Ascending aorta (tissue), 2 donors: ENCODE measurements around the gene PEX26. TPM values are rescaled to one million over a fixed set of nuclear protein-coding genes. Genes with fewer than 3 reads are reported as not detected.
"Not testable (repeated sequence)": the region's sequence is repeated elsewhere in the genome, so short reads cannot be mapped to it uniquely, and the experiment has no call there.

Source experiments
- DNase-seq, 2 donors: peaks; one replicate each; pipeline ENCODE4 v3.0.0-alpha.2; 2019; ENCODE audit warnings: low spot score in 2 of 2
- H3K27ac ChIP-seq, 2 donors: fragments of 200-600 bp; sonication (generic); one replicate each; pipeline ENCODE4 v1.5.1; 2016 to 2017; ENCODE audit warnings: mild to moderate bottlenecking in 1 of 2
- H3K27me3 ChIP-seq: fragments of 200-600 bp; sonication (generic); one replicate; pipeline ENCODE4 v1.5.1; 2017
- H3K36me3 ChIP-seq, 2 donors: fragments of 200-600 bp; sonication (generic); one replicate each; pipeline ENCODE4 v1.5.1; 2016
- H3K4me1 ChIP-seq, 2 donors: fragments of 200-600 bp; sonication (generic); one replicate each; pipeline ENCODE4 v1.5.1; 2016 to 2017; ENCODE audit warnings: mild to moderate bottlenecking in 1 of 2
- H3K4me3 ChIP-seq, 2 donors: fragments of 200-600 bp; sonication (generic); one replicate each; pipeline ENCODE4 v1.5.1; 2016 to 2017; ENCODE audit warnings: mild to moderate bottlenecking in 1 of 2
- H3K9me3 ChIP-seq, 2 donors: fragments of 200-600 bp; sonication (generic); one replicate each; pipeline ENCODE4 v1.5.1; 2016
- CTCF ChIP-seq, 3 experiments: fragments of 200-600 bp in 2 of 3; fragments of 450-650 bp in 1 of 3; sonication (generic) in 2 of 3; IDR thresholded peaks; one replicate each; pipeline ENCODE4 v1.5.1; 2016 to 2019; ENCODE audit warnings: antibody characterized with exemption in 3 of 3, mild to moderate bottlenecking in 1 of 3, moderate library complexity in 1 of 3
- intact Hi-C: fragments of 100-400 bp; cut with DNase I; formaldehyde crosslinking; loops from one replicate; pipeline ENCODE4 v1.15.1; 2023
- total RNA-seq: library from RNA; depleted of rRNA; stranded (reverse); fragments of >200 nt; gene quantifications from one replicate; pipeline ENCODE4 v1.1.0, GENCODE V29; 2016

The PEX26 gene
- total RNA-seq, 1 donor from 2014 or later = 38.1 TPM

- no peaks in the 10 kb centered on the region for H3K4me1 ChIP-seq
- intact Hi-C loops = no loop called here
- no peak for DNase-seq
- H3K36me3 ChIP-seq = peaks cover 0 to 11% of the 10 kb centered on the region in 2 donors
- no peak overlapping the region for H3K27ac ChIP-seq
- no peaks in the 10 kb centered on the region for H3K27me3 ChIP-seq
- no peak overlapping the region for H3K4me3 ChIP-seq
- no peak for TF ChIP-seq CTCF (IDR thresholded peaks at IDR 0.05)
- no peaks in the 10 kb centered on the region for H3K9me3 ChIP-seq
Observed at GRCh38 chr22:18100781-18101180, 23.0 kb downstream of the PEX26 start.

GRCh38 chr22:18101536-18101935, 23.7 kb downstream of the PEX26 start:
- no peak for DNase-seq

GRCh38 chr22:18103527-18104269, 25.9 kb downstream of the PEX26 start:
- Histone ChIP-seq H3K4me3 (no peak overlapping the region), H3K36me3 (peaks cover 0 to 14% of the 10 kb centered on the region in 2 donors), H3K4me1 (no peaks in the 10 kb centered on the region), H3K27me3 (no peaks in the 10 kb centered on the region), H3K9me3 (no peaks in the 10 kb centered on the region), H3K27ac (no peak overlapping the region)
- intact Hi-C loops = no loop called here
- DNase-seq = no peak
- no peak for TF ChIP-seq CTCF (IDR thresholded peaks at IDR 0.05)

More at GRCh38 chr22:18101536-18101935, 23.7 kb downstream of the PEX26 start:
- Histone ChIP-seq H3K27me3 (no peaks in the 10 kb centered on the region), H3K4me3 (no peak overlapping the region), H3K9me3 (no peaks in the 10 kb centered on the region), H3K36me3 (peaks cover 0 to 14% of the 10 kb centered on the region in 2 donors), H3K27ac (no peak overlapping the region), H3K4me1 (no peaks in the 10 kb centered on the region)
- no peak for TF ChIP-seq CTCF (IDR thresholded peaks at IDR 0.05)
- intact Hi-C loops = no loop called here

- no peak for TF ChIP-seq CTCF (IDR thresholded peaks at IDR 0.05)
- Histone ChIP-seq H3K27me3 (no peaks in the 10 kb centered on the region), H3K27ac (no peak overlapping the region), H3K9me3 (no peaks in the 10 kb centered on the region), H3K4me3 (no peak overlapping the region), H3K4me1 (no peaks in the 10 kb centered on the region), H3K36me3 (peaks cover 0 to 14% of the 10 kb centered on the region in 2 donors)
- no peak for DNase-seq
- intact Hi-C loops = no loop called here
Observed at GRCh38 chr22:18104566-18104965, 26.8 kb downstream of the PEX26 start.

- H3K27me3 ChIP-seq, DNase-seq, H3K27ac ChIP-seq, H3K9me3 ChIP-seq, intact Hi-C loops, H3K36me3 ChIP-seq, H3K4me3 ChIP-seq: not testable (repeated sequence)
- peaks cover 4 to 12% of the 10 kb centered on the region in 2 donors for H3K4me1 ChIP-seq
Observed at GRCh38 chr22:18105981-18106380, 28.2 kb downstream of the PEX26 start.

- intact Hi-C loops, H3K27me3 ChIP-seq, H3K36me3 ChIP-seq, H3K27ac ChIP-seq, DNase-seq, H3K9me3 ChIP-seq, H3K4me3 ChIP-seq: not testable (repeated sequence)
- peaks cover 4 to 17% of the 10 kb centered on the region in 2 donors for H3K4me1 ChIP-seq
Observed at GRCh38 chr22:18106550-18107341, 29.0 kb downstream of the PEX26 start.
